GM19395 (cell line): ENCODE results near the gene SLC13A2.
"Not testable (repeated sequence)": the region's sequence is repeated elsewhere in the genome, so short reads cannot be mapped to it uniquely, and the experiment has no call there.

Source experiments
- ATAC-seq: cut with Tn5 transposase; IDR thresholded peaks from one replicate; pipeline ENCODE4 v1.9.1; 2021; ENCODE audit warnings: mild to moderate bottlenecking, moderate library complexity; ENCODE audit not compliant: unreplicated experiment

SLC13A2 gene

GRCh38 chr17:28473542-28473941 lies at the start of gene SLC13A2:
Gene SLC13A2 (plus strand): TSS chr17:28473644. CDS start chr17:28473713, 69 bp downstream.
- ATAC-seq, result no peak

- ATAC-seq, result no peak
Observed at GRCh38 chr17:28425206-28425605, 48.2 kb upstream of the SLC13A2 start.

GRCh38 chr17:28426081-28426519 lies 47.3 kb upstream of the SLC13A2 start:
- no peak for ATAC-seq

- ATAC-seq, result no peak
Observed at GRCh38 chr17:28427371-28427770, 46.1 kb upstream of the SLC13A2 start.

- ATAC-seq, result not testable (repeated sequence)
Observed at GRCh38 chr17:28427982-28428381, 45.5 kb upstream of the SLC13A2 start.

GRCh38 chr17:28433721-28434120 lies 39.7 kb upstream of the SLC13A2 start:
- ATAC-seq, result no peak

GRCh38 chr17:28434326-28434725 lies 39.1 kb upstream of the SLC13A2 start:
- ATAC-seq, result not testable (repeated sequence)

- ATAC-seq, result no peak
Observed at GRCh38 chr17:28443901-28444638, 29.4 kb upstream of the SLC13A2 start.

- no peak for ATAC-seq
Observed at GRCh38 chr17:28446716-28447395, 26.6 kb upstream of the SLC13A2 start.

GRCh38 chr17:28447396-28447760 lies 26.1 kb upstream of the SLC13A2 start:
- ATAC-seq, result no peak

- no peak for ATAC-seq
Observed at GRCh38 chr17:28449859-28450258, 23.6 kb upstream of the SLC13A2 start.

GRCh38 chr17:28457890-28458289 lies 15.6 kb upstream of the SLC13A2 start:
- ATAC-seq, result no peak

GRCh38 chr17:28458881-28459280 lies 14.6 kb upstream of the SLC13A2 start:
- not testable (repeated sequence) for ATAC-seq

- ATAC-seq, result no peak
Observed at GRCh38 chr17:28460901-28461300, 12.5 kb upstream of the SLC13A2 start.

GRCh38 chr17:28466001-28466400 lies 7.4 kb upstream of the SLC13A2 start:
- no peak for ATAC-seq

GRCh38 chr17:28466521-28467048 lies 6.9 kb upstream of the SLC13A2 start:
- ATAC-seq, result no peak

GRCh38 chr17:28467456-28468025 lies 5.9 kb upstream of the SLC13A2 start:
- ATAC-seq, result no peak

GRCh38 chr17:28468033-28468735 lies 5.3 kb upstream of the SLC13A2 start:
- not testable (repeated sequence) for ATAC-seq

GRCh38 chr17:28468781-28469180 lies 4.7 kb upstream of the SLC13A2 start:
- ATAC-seq, result no peak

- ATAC-seq, result no peak
Observed at GRCh38 chr17:28469376-28469775, 4.1 kb upstream of the SLC13A2 start.

GRCh38 chr17:28470266-28470913 lies 3.1 kb upstream of the SLC13A2 start:
- no peak for ATAC-seq
